Measurements from ENCODE around the gene CNOT3. TPM values are rescaled to one million over a fixed set of nuclear protein-coding genes. Genes with fewer than 3 reads are reported as not detected.

CNOT3 gene
- total RNA-seq, 1 experiment from 2014 or later, result 76.7 TPM

- intact Hi-C loops (cut with micrococcal nuclease), result no loop called here
- Histone ChIP-seq H3K9me2 (ENCODE audit: insufficient read depth) (no peaks in the 10 kb centered on the region), H3K27me3 (ENCODE audit: insufficient read depth, low read length) (no peaks in the 10 kb centered on the region), H3K4me1 (ENCODE audit: control insufficient read depth in 1 of 2, insufficient read depth in 2 of 2, low read length in 2 of 2) (no peaks in the 10 kb centered on the region), H2AFZ (ENCODE audit: low read depth, low read length, poor library complexity, severe bottlenecking) (no peak overlapping the region), H3K4me3 (replicated peaks in 1 of 2; ENCODE audit: low read depth in 1 of 2, low read length in 2 of 2) (no peak overlapping the region), H3K9ac (ENCODE audit: low read length) (no peak overlapping the region), H4K20me1 (ENCODE audit: insufficient read depth) (no peaks in the 10 kb centered on the region), H3K27ac (ENCODE audit: low read depth, low read length) (no peak overlapping the region), H3K79me2 (ENCODE audit: insufficient read depth, low read length) (peaks cover 25% of the 10 kb centered on the region), H3K9me3 (ENCODE audit: control insufficient read depth in 1 of 2, insufficient read depth in 1 of 2, low read depth in 1 of 2, low read length in 2 of 2) (no peaks in the 10 kb centered on the region), H3K36me3 (ENCODE audit: control insufficient read depth in 1 of 2, insufficient read depth in 2 of 2, low read length in 2 of 2) (peaks cover 28 to 29% of the 10 kb centered on the region in 2 experiments; a peak in 3 of 4 replicates), H3K4me2 (ENCODE audit: low read length) (no peak overlapping the region)
- no TSS peak for BruUV-seq (replicated peaks)
- no peak for DNase-seq (ENCODE audit: low read depth, low spot score)
- ChIA-PET CTCF (no interaction called here), RAD21 (ENCODE audit: low non-redundant PET in 1 of 2, low total read pairs in 2 of 2, uncharacterized antibody in 2 of 2, unreplicated experiment in 2 of 2) (no interaction called here), POLR2A (no interaction called here)
- no peak for ATAC-seq
- no peak for TF ChIP-seq MAX (IDR thresholded peaks at IDR 0.05)
- no peak for TF ChIP-seq TCF7L2 (IDR thresholded peaks at IDR 0.05; ENCODE audit: borderline replicate concordance, extremely low read depth, insufficient read depth, insufficient read length)
- no peak for TF ChIP-seq POLR2A (IDR thresholded peaks at IDR 0.05; ENCODE audit: borderline replicate concordance, extremely low read depth, insufficient read depth, insufficient read length)
- TF ChIP-seq ELF1 (IDR thresholded peaks at IDR 0.05; ENCODE audit: borderline replicate concordance, low read depth), result no peak
- TF ChIP-seq RAD21 (IDR thresholded peaks at IDR 0.05; ENCODE audit: low read depth), result no peak
- TF ChIP-seq CTCF (IDR thresholded peaks at IDR 0.05 in 2 of 3, conservative IDR thresholded peaks at IDR 0.05 in 1 of 3; ENCODE audit: borderline replicate concordance in 1 of 3, insufficient read depth in 1 of 3, low read depth in 2 of 3, low read length in 2 of 3), result no peak
- no peak for TF ChIP-seq SRF (IDR thresholded peaks at IDR 0.05; ENCODE audit: low read depth)
- no peak for TF ChIP-seq ATF3 (IDR thresholded peaks at IDR 0.05)
- TF ChIP-seq ZBTB33 (IDR thresholded peaks at IDR 0.05; ENCODE audit: extremely low read depth, insufficient replicate concordance, low read length), result no peak
- no peak for TF ChIP-seq SIN3A (IDR thresholded peaks at IDR 0.05; ENCODE audit: low read depth)
- no peak for TF ChIP-seq JUND (IDR thresholded peaks at IDR 0.05)
- no peak for TF ChIP-seq ZFX (IDR thresholded peaks at IDR 0.05)
- TF ChIP-seq EGR1 (IDR thresholded peaks at IDR 0.05; ENCODE audit: low read depth), result no peak
- no peak for TF ChIP-seq ZNF274 (IDR thresholded peaks at IDR 0.05; ENCODE audit: low read depth, low read length)
- no peak for TF ChIP-seq REST (IDR thresholded peaks at IDR 0.05; ENCODE audit: low read depth)
- TF ChIP-seq POLR2AphosphoS5 (IDR thresholded peaks at IDR 0.05; ENCODE audit: low read depth, low read length), result no peak
- TF ChIP-seq SP1 (IDR thresholded peaks at IDR 0.05; ENCODE audit: low read depth), result no peak
- TF ChIP-seq YY1 (IDR thresholded peaks at IDR 0.05; ENCODE audit: extremely low read depth, insufficient replicate concordance, low read depth, low read length), result no peak
- TF ChIP-seq CBX3 (IDR thresholded peaks at IDR 0.05; ENCODE audit: low read depth), result no peak
Observed at GRCh38 chr19:54108496-54108895, 29.1 kb upstream of the CNOT3 start.
